Lower lobe of right lung (tissue), 2 donors: ENCODE data around the gene ANTXR2. TPM values are rescaled to one million over a fixed set of nuclear protein-coding genes. Genes with fewer than 3 reads are reported as not detected.
"Not testable (repeated sequence)": the region's sequence is repeated elsewhere in the genome, so short reads cannot be mapped to it uniquely, and the experiment has no call there.

Source experiments
- ATAC-seq, 2 donors: fragments of 200-7000 bp; cut with Tn5 transposase; one replicate each; pipeline ENCODE4 v1.9.1; 2020 to 2022; ENCODE audit warnings: mild to moderate bottlenecking in 2 of 2, moderate library complexity in 2 of 2
- DNase-seq: peaks from one replicate; pipeline ENCODE4 v3.0.0-alpha.2; 2020
- H3K27ac ChIP-seq: fragments of 200-600 bp; one replicate; pipeline ENCODE4 v1.8.0; 2022
- H3K27me3 ChIP-seq: fragments of 200-600 bp; one replicate; pipeline ENCODE4 v1.8.0; 2022; ENCODE audit warnings: low read depth
- H3K36me3 ChIP-seq: fragments of 200-600 bp; one replicate; pipeline ENCODE4 v1.8.0; 2022; ENCODE audit warnings: mild to moderate bottlenecking
- H3K4me1 ChIP-seq: fragments of 200-600 bp; one replicate; pipeline ENCODE4 v1.8.0; 2022
- H3K4me3 ChIP-seq: fragments of 200-600 bp; one replicate; pipeline ENCODE4 v1.8.0; 2022; ENCODE audit warnings: mild to moderate bottlenecking
- H3K9me3 ChIP-seq: fragments of 200-600 bp; one replicate; pipeline ENCODE4 v1.8.0; 2022
- intact Hi-C: fragments of 100-400 bp; cut with DNase I; formaldehyde crosslinking; loops from one replicate; pipeline ENCODE4 v1.11.0; 2022
- total RNA-seq: library from RNA; stranded (reverse); fragmentation: NEBNext Ultra II Directional; extraction: Animal tissue kit (Norgen Biotek cat#: 25700); gene quantifications from one replicate; pipeline ENCODE4 v1.2.1, GENCODE V29; 2021
- TF ChIP-seq, protein P1 (sequence below): fragments of 200-600 bp; IDR thresholded peaks from one replicate; pipeline ENCODE4 v1.8.0; 2022; ENCODE audit warnings: antibody characterized with exemption, mild to moderate bottlenecking
- donor health status: DM: no; HTN: yes; CAD: no; lungs with severe emphysema.

The ANTXR2 gene
- total RNA-seq, 1 donor from 2014 or later: 62.8 TPM

DNA sequence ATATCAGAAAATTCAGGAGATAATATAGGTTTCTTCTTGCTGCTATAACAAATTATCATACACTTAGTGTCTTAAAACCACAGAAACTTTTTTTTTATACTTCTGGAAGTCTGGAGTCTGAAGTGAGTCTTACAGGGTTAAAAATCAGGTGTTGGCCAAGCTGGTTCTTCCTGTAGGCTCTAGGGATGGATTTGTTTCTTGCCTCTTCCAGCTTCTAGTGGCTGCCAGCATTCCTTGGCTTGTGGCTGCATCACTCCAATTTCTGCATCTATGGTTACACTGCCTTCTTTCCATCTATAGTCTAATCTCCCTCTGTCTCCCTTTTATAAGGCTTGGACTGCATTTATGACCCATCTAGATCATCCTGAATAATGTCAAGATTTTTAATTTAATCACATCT lies 68.7 kb downstream of the ANTXR2 start:
- intact Hi-C loops: no loop called here
- no peak for ATAC-seq

DNA sequence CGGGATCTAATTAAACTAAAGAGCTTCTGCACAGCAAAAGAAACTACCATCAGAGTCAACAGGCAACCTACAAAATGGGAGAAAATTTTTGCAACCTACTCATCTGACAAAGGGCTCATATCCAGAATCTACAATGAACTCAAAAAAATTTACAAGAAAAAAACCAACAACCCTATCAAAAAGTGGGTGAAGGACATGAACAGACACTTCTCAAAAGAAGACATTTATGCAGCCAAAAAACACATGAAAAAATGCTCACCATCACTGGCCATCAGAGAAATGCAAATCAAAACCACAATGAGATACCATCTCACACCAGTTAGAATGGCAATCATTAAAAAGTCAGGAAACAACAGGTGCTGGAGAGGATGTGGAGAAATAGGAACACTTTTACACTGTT lies 70.5 kb downstream of the ANTXR2 start:
- intact Hi-C loops: not testable (repeated sequence)

More for the DNA sequence above, 68.7 kb downstream of the ANTXR2 start:
- no peak overlapping the region for H3K27ac ChIP-seq
- no peaks in the 10 kb centered on the region for H3K36me3 ChIP-seq
- TF ChIP-seq, protein P1, sequence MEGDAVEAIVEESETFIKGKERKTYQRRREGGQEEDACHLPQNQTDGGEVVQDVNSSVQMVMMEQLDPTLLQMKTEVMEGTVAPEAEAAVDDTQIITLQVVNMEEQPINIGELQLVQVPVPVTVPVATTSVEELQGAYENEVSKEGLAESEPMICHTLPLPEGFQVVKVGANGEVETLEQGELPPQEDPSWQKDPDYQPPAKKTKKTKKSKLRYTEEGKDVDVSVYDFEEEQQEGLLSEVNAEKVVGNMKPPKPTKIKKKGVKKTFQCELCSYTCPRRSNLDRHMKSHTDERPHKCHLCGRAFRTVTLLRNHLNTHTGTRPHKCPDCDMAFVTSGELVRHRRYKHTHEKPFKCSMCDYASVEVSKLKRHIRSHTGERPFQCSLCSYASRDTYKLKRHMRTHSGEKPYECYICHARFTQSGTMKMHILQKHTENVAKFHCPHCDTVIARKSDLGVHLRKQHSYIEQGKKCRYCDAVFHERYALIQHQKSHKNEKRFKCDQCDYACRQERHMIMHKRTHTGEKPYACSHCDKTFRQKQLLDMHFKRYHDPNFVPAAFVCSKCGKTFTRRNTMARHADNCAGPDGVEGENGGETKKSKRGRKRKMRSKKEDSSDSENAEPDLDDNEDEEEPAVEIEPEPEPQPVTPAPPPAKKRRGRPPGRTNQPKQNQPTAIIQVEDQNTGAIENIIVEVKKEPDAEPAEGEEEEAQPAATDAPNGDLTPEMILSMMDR: no peak
- H3K4me1 ChIP-seq: peaks cover 9% of the 10 kb centered on the region
- DNase-seq: no peak
- H3K4me3 ChIP-seq: no peak overlapping the region
- H3K27me3 ChIP-seq: no peaks in the 10 kb centered on the region
- H3K9me3 ChIP-seq: peaks cover 9% of the 10 kb centered on the region

DNA sequence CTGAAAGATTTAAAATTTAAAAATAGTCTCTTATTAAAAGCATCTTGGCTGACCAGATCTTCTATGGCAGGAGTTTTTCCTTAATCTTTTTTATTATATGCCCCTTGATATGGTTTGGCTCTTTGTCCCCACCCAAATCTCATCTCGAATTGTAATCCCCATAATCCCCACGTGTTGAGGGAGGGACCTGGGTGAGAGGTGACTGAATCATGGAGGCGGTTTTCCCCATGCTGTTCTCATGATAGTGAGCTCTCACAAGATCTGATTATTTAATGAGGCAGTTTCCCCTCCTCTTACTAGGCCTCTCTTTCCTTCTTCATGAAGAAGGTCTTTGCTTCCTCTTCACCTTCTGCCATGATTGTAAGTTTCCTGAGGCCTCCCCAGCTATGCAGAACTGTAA lies 74.0 kb downstream of the ANTXR2 start:
- ATAC-seq, H3K27me3 ChIP-seq, H3K4me3 ChIP-seq, H3K9me3 ChIP-seq, intact Hi-C loops, H3K27ac ChIP-seq, H3K4me1 ChIP-seq, H3K36me3 ChIP-seq, DNase-seq: not testable (repeated sequence)

More for the DNA sequence above, 70.5 kb downstream of the ANTXR2 start:
- H3K36me3 ChIP-seq, H3K27ac ChIP-seq, H3K4me1 ChIP-seq, DNase-seq, H3K9me3 ChIP-seq, ATAC-seq, H3K4me3 ChIP-seq, H3K27me3 ChIP-seq: not testable (repeated sequence)

DNA sequence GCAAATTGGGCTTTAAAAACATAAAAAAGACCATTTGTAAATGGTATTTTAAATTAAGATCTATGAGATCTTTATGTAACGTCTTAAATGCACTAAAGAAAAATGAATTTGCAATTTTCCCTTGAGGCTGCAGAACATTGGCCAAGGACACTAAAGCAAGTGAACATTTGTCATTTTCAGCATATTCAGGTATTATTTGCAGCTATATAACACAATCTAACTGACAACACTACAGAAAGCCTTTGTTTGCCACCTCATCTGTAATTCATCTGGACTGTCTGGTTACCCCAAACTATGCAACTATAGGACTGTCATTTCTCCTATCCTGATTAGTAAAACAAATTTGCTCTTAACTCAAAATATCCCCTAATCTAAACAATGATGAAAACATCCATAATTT lies 74.8 kb downstream of the ANTXR2 start:
- H3K4me1 ChIP-seq: no peaks in the 10 kb centered on the region
- H3K27me3 ChIP-seq: no peaks in the 10 kb centered on the region
- intact Hi-C loops: no loop called here
- TF ChIP-seq, protein P1: no peak
- no peak overlapping the region for H3K27ac ChIP-seq
- H3K36me3 ChIP-seq: no peaks in the 10 kb centered on the region
- DNase-seq (no peak), ATAC-seq (no peak)
- H3K9me3 ChIP-seq: no peaks in the 10 kb centered on the region
- no peak overlapping the region for H3K4me3 ChIP-seq

DNA sequence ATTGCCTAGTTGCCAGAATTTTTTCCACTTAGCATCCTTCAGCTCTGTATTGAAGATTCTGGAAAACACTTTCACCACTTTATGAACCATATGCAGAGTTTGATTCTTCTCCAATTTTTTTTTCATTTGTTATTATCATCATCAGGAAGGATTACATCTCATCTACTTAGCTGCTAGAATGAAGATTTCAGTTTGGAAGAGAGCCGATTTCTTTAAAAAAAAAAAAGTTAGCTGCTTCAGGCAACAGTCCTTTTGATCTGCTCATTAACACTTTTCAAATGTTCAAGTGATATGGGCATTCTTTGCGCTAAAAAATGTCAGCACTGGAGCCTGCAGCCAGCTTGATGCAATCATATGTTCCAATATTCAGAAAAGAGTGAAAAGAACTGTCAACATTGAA lies 76.2 kb downstream of the ANTXR2 start:
- TF ChIP-seq, protein P1: no peak
- Histone ChIP-seq H3K9me3 (no peaks in the 10 kb centered on the region), H3K4me3 (no peak overlapping the region), H3K4me1 (no peaks in the 10 kb centered on the region), H3K27ac (no peak overlapping the region), H3K36me3 (no peaks in the 10 kb centered on the region), H3K27me3 (no peaks in the 10 kb centered on the region)
- intact Hi-C loops: no loop called here
- DNase-seq: no peak
- no peak for ATAC-seq

DNA sequence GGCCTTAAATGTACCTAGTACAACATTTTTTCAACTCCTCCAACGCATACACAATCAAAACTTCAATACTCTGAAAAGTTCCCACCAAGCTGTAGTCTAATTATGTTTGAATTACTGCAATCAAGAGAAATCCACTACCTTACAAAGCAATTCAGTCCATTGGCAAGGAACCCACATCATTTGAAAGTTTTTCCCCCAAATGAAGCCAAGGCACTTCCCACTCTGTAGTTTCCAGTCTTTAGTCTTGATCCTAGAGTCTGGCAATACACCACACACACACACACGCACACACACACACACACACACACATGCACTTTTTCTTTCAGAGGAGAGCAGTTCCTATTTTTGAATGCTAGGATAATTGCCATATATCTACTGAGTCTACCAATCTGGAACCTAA lies 79.6 kb downstream of the ANTXR2 start:
- Histone ChIP-seq H3K36me3 (no peaks in the 10 kb centered on the region), H3K27ac (no peak overlapping the region), H3K4me3 (no peak overlapping the region), H3K4me1 (no peaks in the 10 kb centered on the region), H3K27me3 (no peaks in the 10 kb centered on the region), H3K9me3 (no peaks in the 10 kb centered on the region)
- no peak for DNase-seq
- no peak for ATAC-seq
- TF ChIP-seq, protein P1: no peak
- intact Hi-C loops: no loop called here

DNA sequence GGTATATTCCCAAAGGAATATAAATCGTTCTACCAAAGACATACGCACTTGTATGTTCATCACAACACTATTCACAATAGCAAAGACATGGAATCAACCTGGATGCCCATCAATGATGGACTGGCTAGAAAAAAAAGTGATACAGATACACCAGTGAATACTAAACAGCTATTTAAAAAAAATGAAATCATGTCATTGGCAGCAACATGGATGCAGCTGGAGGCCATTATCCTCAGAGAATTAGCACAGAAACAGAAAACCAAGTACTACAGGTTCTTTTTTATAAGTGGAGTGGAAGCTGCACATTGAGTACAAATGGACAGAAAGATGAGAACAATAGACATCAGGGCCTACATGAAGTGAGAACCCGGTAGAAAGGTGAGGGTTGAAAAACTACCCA lies 81.4 kb downstream of the ANTXR2 start:
- DNase-seq (no peak), ATAC-seq (no peak)
- Histone ChIP-seq H3K36me3 (no peaks in the 10 kb centered on the region), H3K4me1 (no peaks in the 10 kb centered on the region), H3K4me3 (no peak overlapping the region), H3K9me3 (no peaks in the 10 kb centered on the region), H3K27me3 (no peaks in the 10 kb centered on the region), H3K27ac (no peak overlapping the region)
- TF ChIP-seq, protein P1: no peak
- intact Hi-C loops: no loop called here

DNA sequence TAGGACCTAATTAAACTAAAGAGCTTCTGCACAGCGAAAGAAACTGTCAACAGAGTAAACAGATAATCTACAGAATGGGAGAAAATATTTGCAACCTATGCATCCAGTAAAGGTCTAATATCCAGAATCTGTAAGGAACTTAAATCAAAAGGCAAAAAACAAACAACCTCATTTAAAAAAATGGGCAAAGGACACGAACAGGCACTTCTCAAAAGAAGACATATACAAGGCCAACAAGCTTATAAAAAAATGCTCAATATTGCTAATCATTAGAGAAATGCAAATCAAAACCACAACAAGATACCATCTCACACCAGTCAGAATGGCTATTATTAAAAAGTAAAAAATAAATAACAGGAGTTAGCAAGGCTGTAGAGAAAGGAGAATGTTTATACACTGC lies 81.9 kb downstream of the ANTXR2 start:
- H3K9me3 ChIP-seq, intact Hi-C loops, H3K27ac ChIP-seq, H3K4me3 ChIP-seq, DNase-seq, H3K36me3 ChIP-seq, H3K27me3 ChIP-seq, H3K4me1 ChIP-seq, ATAC-seq: not testable (repeated sequence)
